ENCODE measurements around the gene PECR. TPM values are rescaled to one million over a fixed set of nuclear protein-coding genes. Genes with fewer than 3 reads are reported as not detected.
"Not testable (repeated sequence)": the region's sequence is repeated elsewhere in the genome, so short reads cannot be mapped to it uniquely, and the experiment has no call there.

Gene PECR
- total RNA-seq, 1 experiment from 2014 or later = 12.1 TPM

GRCh38 chr2:216016581-216016980 is 65.0 kb downstream of the PECR start:
- DNase-seq = no peak
- Histone ChIP-seq H3K4me3 (ENCODE audit: insufficient read depth, low read depth, low read length) (no peak overlapping the region), H3K27me3 (ENCODE audit: control insufficient read depth, insufficient read depth, low read length) (no peaks in the 10 kb centered on the region), H3K36me3 (replicated peaks; ENCODE audit: control insufficient read depth, insufficient read depth, low read length) (no peaks in the 10 kb centered on the region)

DNA sequence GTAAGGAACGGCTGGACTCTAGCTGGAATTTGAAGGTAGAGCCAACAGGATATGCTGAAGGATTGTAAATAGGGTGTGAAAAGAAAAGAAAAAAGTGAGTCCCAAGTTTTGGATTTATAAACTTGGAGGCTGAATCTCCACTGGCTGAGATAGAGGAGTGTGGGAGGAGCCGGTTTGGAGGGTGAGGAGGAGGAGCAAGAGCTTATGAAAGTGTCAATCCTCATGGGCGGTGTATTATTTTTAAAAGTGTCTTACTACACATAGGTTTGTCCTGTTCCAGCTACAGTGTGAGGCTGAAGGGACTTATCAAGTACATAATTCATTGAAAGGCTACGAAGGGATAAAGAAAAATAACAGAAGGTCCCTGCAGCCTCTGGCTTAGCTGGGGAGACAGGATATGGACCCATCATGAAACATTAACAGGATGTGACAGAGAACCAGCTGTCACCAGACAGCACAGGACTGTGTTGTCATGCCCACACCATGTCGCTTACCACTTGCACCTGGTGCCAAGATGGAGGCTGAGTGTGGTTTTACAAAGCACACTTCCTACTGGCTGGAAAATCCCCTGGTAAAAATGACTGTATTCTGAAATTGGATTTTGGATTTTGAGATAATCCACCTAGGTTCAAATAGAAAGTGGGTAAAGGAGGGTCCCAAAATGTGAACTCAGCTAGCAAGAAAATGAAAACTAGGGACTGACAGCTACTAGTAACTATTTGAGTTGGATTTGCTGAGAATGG is 65.7 kb downstream of the PECR start:
- H3K36me3 ChIP-seq (replicated peaks; ENCODE audit: control insufficient read depth, insufficient read depth, low read length) = no peaks in the 10 kb centered on the region
- no peaks in the 10 kb centered on the region for H3K27me3 ChIP-seq (ENCODE audit: control insufficient read depth, insufficient read depth, low read length)
- no peak for DNase-seq
- H3K4me3 ChIP-seq (ENCODE audit: insufficient read depth, low read depth, low read length) = no peak overlapping the region

DNA sequence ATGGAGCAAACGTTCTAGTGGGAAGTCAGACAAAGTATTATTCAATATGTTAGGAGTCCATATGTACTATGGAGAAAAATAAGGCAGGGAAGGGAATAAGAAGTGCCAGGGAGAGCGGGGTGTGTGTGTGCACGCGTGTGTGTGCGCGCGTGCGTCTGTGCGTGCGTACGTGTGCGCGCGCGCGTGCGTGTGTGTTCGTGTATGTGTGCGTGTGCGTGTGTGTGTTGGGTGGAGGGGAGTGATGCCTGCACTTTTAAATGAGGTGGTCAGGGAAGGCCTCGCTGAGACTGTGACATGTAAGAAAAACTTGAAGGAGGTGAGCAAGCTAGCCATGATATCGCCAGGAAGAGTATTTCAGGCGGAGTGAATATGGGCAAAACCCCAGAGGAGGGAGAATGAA is 66.6 kb downstream of the PECR start:
- H3K4me3 ChIP-seq (ENCODE audit: insufficient read depth, low read depth, low read length) = no peak overlapping the region
- DNase-seq = no peak
- no peaks in the 10 kb centered on the region for H3K27me3 ChIP-seq (ENCODE audit: control insufficient read depth, insufficient read depth, low read length)
- H3K36me3 ChIP-seq (replicated peaks; ENCODE audit: control insufficient read depth, insufficient read depth, low read length) = no peaks in the 10 kb centered on the region

GRCh38 chr2:216014006-216014405 is 67.6 kb downstream of the PECR start:
- Histone ChIP-seq H3K36me3 (replicated peaks; ENCODE audit: control insufficient read depth, insufficient read depth, low read length) (no peaks in the 10 kb centered on the region), H3K27me3 (ENCODE audit: control insufficient read depth, insufficient read depth, low read length) (no peaks in the 10 kb centered on the region), H3K4me3 (ENCODE audit: insufficient read depth, low read depth, low read length) (no peak overlapping the region)
- no peak for DNase-seq

DNA sequence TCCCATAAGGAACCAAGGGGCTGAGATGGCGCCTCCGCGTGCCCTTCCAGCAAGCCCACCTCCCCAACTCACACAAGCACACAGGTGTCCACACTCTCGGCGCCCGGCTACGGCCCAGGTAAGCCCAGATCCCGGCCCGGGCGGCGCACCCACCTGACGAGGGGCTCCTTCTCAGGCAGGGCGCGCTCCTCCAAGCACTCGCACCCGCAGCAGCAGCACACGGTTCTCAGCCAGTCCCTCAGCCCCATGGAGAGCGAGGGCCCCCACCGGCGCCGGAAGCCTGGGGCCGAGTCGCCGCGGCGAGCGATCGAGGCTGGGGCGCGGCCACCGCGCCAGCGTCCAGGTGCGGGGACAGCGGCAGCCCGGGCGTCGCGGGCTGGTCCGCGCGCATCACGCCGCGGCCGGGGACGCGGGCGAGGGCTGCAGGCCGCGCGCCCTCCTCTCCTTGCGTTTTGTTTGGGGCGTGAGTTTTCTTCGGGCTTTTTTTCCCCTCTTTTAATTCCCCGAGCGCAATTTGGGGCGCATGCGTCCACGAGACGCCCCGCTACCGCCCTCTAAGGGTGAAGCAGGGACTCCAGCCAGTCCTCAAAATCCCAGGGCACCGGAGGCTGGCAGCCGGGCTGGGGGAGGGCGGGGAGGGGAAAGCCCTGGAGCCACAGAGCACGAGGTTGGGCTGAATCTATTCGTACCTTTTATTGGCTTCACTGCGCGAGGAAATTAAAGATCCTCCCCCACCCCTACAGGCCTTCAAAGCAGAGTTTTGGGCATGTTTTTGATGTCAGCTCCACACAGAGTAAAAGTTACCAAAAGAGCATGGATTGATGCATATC is 68.3 kb downstream of the PECR start, which contains the start of gene MREG:
Gene MREG (minus strand): TSS at position 472 of the 830 bp plus-strand sequence. CDS start 224 bp downstream, at position 248.
- H3K4me3 ChIP-seq (ENCODE audit: insufficient read depth, low read depth, low read length) = peak within 1 kb of the TSS; percentile 75
- peak; percentile 98 for DNase-seq
- H3K27me3 ChIP-seq (ENCODE audit: control insufficient read depth, insufficient read depth, low read length) = no peaks in the 10 kb centered on the region
- no peaks in the 10 kb centered on the region for H3K36me3 ChIP-seq (replicated peaks; ENCODE audit: control insufficient read depth, insufficient read depth, low read length)

- DNase-seq = no peak
- Histone ChIP-seq H3K4me3 (ENCODE audit: insufficient read depth, low read depth, low read length) (peak overlapping the region; percentile 75), H3K27me3 (ENCODE audit: control insufficient read depth, insufficient read depth, low read length) (no peaks in the 10 kb centered on the region), H3K36me3 (replicated peaks; ENCODE audit: control insufficient read depth, insufficient read depth, low read length) (no peaks in the 10 kb centered on the region)
These were observed 68.9 kb downstream of the PECR start for GRCh38 chr2:216012830-216013079.

GRCh38 chr2:216012133-216012829 is 69.3 kb downstream of the PECR start:
- H3K27me3 ChIP-seq (ENCODE audit: control insufficient read depth, insufficient read depth, low read length) = no peaks in the 10 kb centered on the region
- H3K36me3 ChIP-seq (replicated peaks; ENCODE audit: control insufficient read depth, insufficient read depth, low read length) = no peaks in the 10 kb centered on the region
- peak; percentile 40 for DNase-seq
- peak overlapping the region; percentile 75 for H3K4me3 ChIP-seq (ENCODE audit: insufficient read depth, low read depth, low read length)

- H3K27me3 ChIP-seq (ENCODE audit: control insufficient read depth, insufficient read depth, low read length); H3K36me3 ChIP-seq (replicated peaks; ENCODE audit: control insufficient read depth, insufficient read depth, low read length); H3K4me3 ChIP-seq (ENCODE audit: insufficient read depth, low read depth, low read length); DNase-seq: not testable (repeated sequence)
These were observed 72.4 kb downstream of the PECR start for GRCh38 chr2:216009215-216009614.

- no peak for DNase-seq
These were observed 73.2 kb downstream of the PECR start for GRCh38 chr2:216008387-216008786.

DNA sequence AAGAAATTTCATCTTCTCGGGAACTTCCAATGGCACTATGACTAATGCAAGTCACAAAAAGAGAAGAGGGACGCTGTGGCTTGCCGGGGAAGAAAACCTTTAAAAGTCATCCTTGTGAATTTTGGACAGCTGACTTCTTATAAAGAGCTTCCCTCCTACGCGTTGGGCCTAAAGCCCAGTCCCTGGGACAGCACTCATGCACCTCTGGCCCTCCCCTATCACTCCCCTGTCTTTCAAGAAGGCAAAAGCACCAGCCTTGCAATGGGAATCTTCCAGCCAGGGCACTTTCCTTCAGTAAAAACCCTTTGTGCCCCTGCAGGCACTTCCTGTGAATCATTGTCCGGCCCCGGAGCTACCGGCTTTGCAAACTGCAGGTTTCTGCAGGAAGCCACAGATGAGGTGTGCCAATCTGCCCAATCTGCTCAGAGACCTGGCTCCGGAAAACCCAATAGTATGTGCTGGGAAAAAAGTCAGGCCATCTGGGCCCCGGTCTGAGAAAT is 75.4 kb downstream of the PECR start:
- no peaks in the 10 kb centered on the region for H3K27me3 ChIP-seq (ENCODE audit: control insufficient read depth, insufficient read depth, low read length)
- no peaks in the 10 kb centered on the region for H3K36me3 ChIP-seq (replicated peaks; ENCODE audit: control insufficient read depth, insufficient read depth, low read length)
- DNase-seq = peak; percentile 49
- H3K4me3 ChIP-seq (ENCODE audit: insufficient read depth, low read depth, low read length) = no peak overlapping the region

More at GRCh38 chr2:216008387-216008786, 73.2 kb downstream of the PECR start:
- no peaks in the 10 kb centered on the region for H3K36me3 ChIP-seq (replicated peaks; ENCODE audit: control insufficient read depth, insufficient read depth, low read length)
- no peaks in the 10 kb centered on the region for H3K27me3 ChIP-seq (ENCODE audit: control insufficient read depth, insufficient read depth, low read length)
- H3K4me3 ChIP-seq (ENCODE audit: insufficient read depth, low read depth, low read length) = no peak overlapping the region

GRCh38 chr2:216004697-216005283 is 76.8 kb downstream of the PECR start:
- peaks cover 3% of the 10 kb centered on the region for H3K36me3 ChIP-seq (replicated peaks; ENCODE audit: control insufficient read depth, insufficient read depth, low read length)
- H3K4me3 ChIP-seq (ENCODE audit: insufficient read depth, low read depth, low read length) = no peak overlapping the region
- no peaks in the 10 kb centered on the region for H3K27me3 ChIP-seq (ENCODE audit: control insufficient read depth, insufficient read depth, low read length)
- DNase-seq = no peak

GRCh38 chr2:216003876-216004696 is 77.5 kb downstream of the PECR start:
- Histone ChIP-seq H3K27me3 (ENCODE audit: control insufficient read depth, insufficient read depth, low read length) (no peaks in the 10 kb centered on the region), H3K4me3 (ENCODE audit: insufficient read depth, low read depth, low read length) (no peak overlapping the region), H3K36me3 (replicated peaks; ENCODE audit: control insufficient read depth, insufficient read depth, low read length) (peaks cover 5% of the 10 kb centered on the region)
- no peak for DNase-seq

DNA sequence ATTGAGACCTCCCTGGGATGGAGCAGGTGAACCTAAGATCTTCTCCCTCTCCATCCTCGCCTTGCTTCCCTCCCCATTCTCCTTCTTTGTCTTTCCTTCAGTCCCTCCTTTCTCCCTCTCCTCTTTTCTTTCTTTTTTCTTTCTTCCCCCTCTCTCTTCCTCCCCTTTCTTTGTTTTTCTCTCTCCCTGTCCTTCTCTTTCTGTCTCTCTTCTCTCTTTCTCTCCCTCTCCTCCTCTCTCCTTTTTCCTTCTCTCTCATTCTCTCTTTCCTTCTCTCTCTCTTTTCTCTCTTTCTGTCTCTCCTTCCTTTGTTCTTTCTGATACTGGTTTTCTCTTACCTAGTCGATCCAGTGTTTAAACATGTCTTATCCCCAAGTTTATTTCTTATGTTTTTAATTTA is 78.9 kb downstream of the PECR start:
- H3K36me3 ChIP-seq (replicated peaks; ENCODE audit: control insufficient read depth, insufficient read depth, low read length) = peaks cover 5% of the 10 kb centered on the region
- no peak for DNase-seq

More for the DNA sequence above, 78.9 kb downstream of the PECR start:
- H3K4me3 ChIP-seq (ENCODE audit: insufficient read depth, low read depth, low read length) = no peak overlapping the region
- no peaks in the 10 kb centered on the region for H3K27me3 ChIP-seq (ENCODE audit: control insufficient read depth, insufficient read depth, low read length)
